ENCODE results near the gene PIK3C2G. TPM values are rescaled to one million over a fixed set of nuclear protein-coding genes. Genes with fewer than 3 reads are reported as not detected.
"Not testable (repeated sequence)": the region's sequence is repeated elsewhere in the genome, so short reads cannot be mapped to it uniquely, and the experiment has no call there.

Gene PIK3C2G
- total RNA-seq, 2 donors from 2014 or later: not detected

DNA sequence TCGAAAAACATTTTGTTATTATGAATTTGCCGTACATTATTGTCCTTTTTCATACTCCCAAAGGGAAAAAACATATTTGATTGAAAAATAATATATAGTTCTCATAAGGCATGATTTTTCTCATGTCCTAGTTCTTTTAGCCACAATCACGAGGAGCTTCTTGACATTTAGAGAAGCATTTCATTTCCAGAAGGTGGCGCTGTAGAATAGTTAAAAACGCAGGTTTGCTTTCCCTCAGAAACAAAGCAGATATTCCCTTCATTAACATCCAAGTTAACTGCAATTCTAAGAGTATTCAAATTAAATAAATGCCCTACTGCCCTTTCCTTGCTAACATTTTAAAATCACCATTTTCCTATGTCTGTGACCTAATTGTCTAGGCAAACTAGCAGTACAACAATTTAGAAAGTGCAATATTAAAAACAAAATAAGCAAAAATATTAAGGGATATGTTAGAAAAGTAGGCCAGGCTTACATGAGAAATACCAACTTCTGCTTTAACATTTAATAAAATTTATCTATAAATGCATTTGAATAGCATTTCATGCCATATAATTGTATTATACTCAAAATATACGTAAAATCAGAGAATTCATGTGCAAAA is 10.9 kb upstream of the PIK3C2G start:
- H3K9me3 ChIP-seq (ENCODE audit: control insufficient read depth, low read length): no peaks in the 10 kb centered on the region
- TF ChIP-seq, protein P1, sequence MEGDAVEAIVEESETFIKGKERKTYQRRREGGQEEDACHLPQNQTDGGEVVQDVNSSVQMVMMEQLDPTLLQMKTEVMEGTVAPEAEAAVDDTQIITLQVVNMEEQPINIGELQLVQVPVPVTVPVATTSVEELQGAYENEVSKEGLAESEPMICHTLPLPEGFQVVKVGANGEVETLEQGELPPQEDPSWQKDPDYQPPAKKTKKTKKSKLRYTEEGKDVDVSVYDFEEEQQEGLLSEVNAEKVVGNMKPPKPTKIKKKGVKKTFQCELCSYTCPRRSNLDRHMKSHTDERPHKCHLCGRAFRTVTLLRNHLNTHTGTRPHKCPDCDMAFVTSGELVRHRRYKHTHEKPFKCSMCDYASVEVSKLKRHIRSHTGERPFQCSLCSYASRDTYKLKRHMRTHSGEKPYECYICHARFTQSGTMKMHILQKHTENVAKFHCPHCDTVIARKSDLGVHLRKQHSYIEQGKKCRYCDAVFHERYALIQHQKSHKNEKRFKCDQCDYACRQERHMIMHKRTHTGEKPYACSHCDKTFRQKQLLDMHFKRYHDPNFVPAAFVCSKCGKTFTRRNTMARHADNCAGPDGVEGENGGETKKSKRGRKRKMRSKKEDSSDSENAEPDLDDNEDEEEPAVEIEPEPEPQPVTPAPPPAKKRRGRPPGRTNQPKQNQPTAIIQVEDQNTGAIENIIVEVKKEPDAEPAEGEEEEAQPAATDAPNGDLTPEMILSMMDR (conservative IDR thresholded peaks at IDR 0.05): peak; percentile 100
- Mint-ChIP-seq H3K36me3 (ENCODE audit: low read depth) (no peaks in the 10 kb centered on the region), H3K4me3 (no peak overlapping the region), H3K9me3 (no peaks in the 10 kb centered on the region), H3K27me3 (ENCODE audit: insufficient read depth) (no peaks in the 10 kb centered on the region), H3K4me1 (no peaks in the 10 kb centered on the region), H3K27ac (no peak overlapping the region)
- H3K4me1 ChIP-seq (ENCODE audit: control insufficient read depth, insufficient read depth, low read length): no peaks in the 10 kb centered on the region
- no peak overlapping the region for H3K4me3 ChIP-seq (ENCODE audit: low read length)
- H3K9ac ChIP-seq (ENCODE audit: extremely low read depth, low read length, poor library complexity, severe bottlenecking): no peak overlapping the region
- H3K27me3 ChIP-seq (ENCODE audit: control insufficient read depth, insufficient read depth, low read length, poor library complexity, severe bottlenecking): no peaks in the 10 kb centered on the region
- H3K36me3 ChIP-seq (ENCODE audit: control insufficient read depth, insufficient read depth, low read length): no peaks in the 10 kb centered on the region
- no peak overlapping the region for H3K27ac ChIP-seq (ENCODE audit: low read depth, low read length)
- DNase-seq: no peak
- WGBS, 2 experiments (ENCODE audit: insufficient coverage in 1 of 2, insufficient read length in 1 of 2): 0% methylated on average over 2 to 3 of the region's 6 CpGs

GRCh38 chr12:18254081-18254480 is 7.2 kb upstream of the PIK3C2G start:
- no peak for DNase-seq
- Histone ChIP-seq H3K27ac (ENCODE audit: low read depth, low read length) (no peak overlapping the region), H3K36me3 (ENCODE audit: control insufficient read depth, insufficient read depth, low read length) (no peaks in the 10 kb centered on the region), H3K9ac (ENCODE audit: extremely low read depth, low read length, poor library complexity, severe bottlenecking) (no peak overlapping the region), H3K9me3 (ENCODE audit: control insufficient read depth, low read length) (no peaks in the 10 kb centered on the region), H3K4me1 (ENCODE audit: control insufficient read depth, insufficient read depth, low read length) (no peaks in the 10 kb centered on the region), H3K27me3 (ENCODE audit: control insufficient read depth, insufficient read depth, low read length, poor library complexity, severe bottlenecking) (no peaks in the 10 kb centered on the region), H3K4me3 (ENCODE audit: low read length) (no peak overlapping the region)
- Mint-ChIP-seq H3K27me3 (ENCODE audit: insufficient read depth) (no peaks in the 10 kb centered on the region), H3K9me3 (no peaks in the 10 kb centered on the region), H3K36me3 (ENCODE audit: low read depth) (no peaks in the 10 kb centered on the region), H3K27ac (no peak overlapping the region), H3K4me3 (no peak overlapping the region), H3K4me1 (no peaks in the 10 kb centered on the region)
- TF ChIP-seq, protein P1 (conservative IDR thresholded peaks at IDR 0.05): no peak
- WGBS, 2 experiments (ENCODE audit: insufficient coverage in 1 of 2, insufficient read length in 1 of 2): no CpG with 5 or more reads among the region's 1 CpG

DNA sequence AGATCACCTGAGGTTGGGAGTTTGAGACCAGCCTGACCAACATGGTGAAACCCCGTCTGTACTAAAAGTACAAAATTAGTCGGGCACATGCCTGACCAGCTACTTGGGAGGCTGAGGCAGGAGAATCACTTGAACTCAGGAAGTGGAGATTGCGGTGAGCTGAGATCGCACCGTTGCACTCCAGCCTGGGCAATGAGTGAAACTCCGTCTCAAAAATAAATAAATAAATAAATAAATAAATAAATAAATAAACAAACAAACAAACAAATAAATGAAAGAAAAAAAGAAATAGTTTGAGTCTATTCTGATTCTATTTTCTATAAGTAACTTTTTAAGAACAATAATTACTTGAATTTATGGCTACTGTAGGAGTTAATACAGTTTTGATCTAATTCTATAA is 6.3 kb upstream of the PIK3C2G start:
- 56 to 75% methylated on average over 2 to 5 of the region's 6 CpGs for WGBS, 2 experiments (ENCODE audit: insufficient coverage in 1 of 2, insufficient read length in 1 of 2)
- not testable (repeated sequence) for H3K27me3 ChIP-seq (ENCODE audit: control insufficient read depth, insufficient read depth, low read length, poor library complexity, severe bottlenecking); H3K4me3 Mint-ChIP-seq; H3K27ac Mint-ChIP-seq; H3K9me3 Mint-ChIP-seq; H3K36me3 Mint-ChIP-seq (ENCODE audit: low read depth); H3K9me3 ChIP-seq (ENCODE audit: control insufficient read depth, low read length); H3K4me1 Mint-ChIP-seq; H3K4me1 ChIP-seq (ENCODE audit: control insufficient read depth, insufficient read depth, low read length); H3K27ac ChIP-seq (ENCODE audit: low read depth, low read length); DNase-seq; H3K4me3 ChIP-seq (ENCODE audit: low read length); H3K36me3 ChIP-seq (ENCODE audit: control insufficient read depth, insufficient read depth, low read length); H3K9ac ChIP-seq (ENCODE audit: extremely low read depth, low read length, poor library complexity, severe bottlenecking); H3K27me3 Mint-ChIP-seq (ENCODE audit: insufficient read depth)

- Histone ChIP-seq H3K9ac (ENCODE audit: extremely low read depth, low read length, poor library complexity, severe bottlenecking) (no peak overlapping the region), H3K36me3 (ENCODE audit: control insufficient read depth, insufficient read depth, low read length) (no peaks in the 10 kb centered on the region), H3K4me3 (ENCODE audit: low read length) (no peak overlapping the region), H3K9me3 (ENCODE audit: control insufficient read depth, low read length) (no peaks in the 10 kb centered on the region), H3K4me1 (ENCODE audit: control insufficient read depth, insufficient read depth, low read length) (no peaks in the 10 kb centered on the region), H3K27me3 (ENCODE audit: control insufficient read depth, insufficient read depth, low read length, poor library complexity, severe bottlenecking) (no peaks in the 10 kb centered on the region), H3K27ac (ENCODE audit: low read depth, low read length) (no peak overlapping the region)
- Mint-ChIP-seq H3K9me3 (no peaks in the 10 kb centered on the region), H3K27me3 (ENCODE audit: insufficient read depth) (no peaks in the 10 kb centered on the region), H3K36me3 (ENCODE audit: low read depth) (no peaks in the 10 kb centered on the region), H3K4me1 (peaks cover 6% of the 10 kb centered on the region), H3K27ac (no peak overlapping the region), H3K4me3 (no peak overlapping the region)
- no peak for DNase-seq
- TF ChIP-seq, protein P1 (conservative IDR thresholded peaks at IDR 0.05): no peak
- WGBS, 2 experiments (ENCODE audit: insufficient coverage in 1 of 2, insufficient read length in 1 of 2): 93 to 100% methylated on average over 1 to 3 of the region's 3 CpGs
Observed at GRCh38 chr12:18257251-18257650, 4.1 kb upstream of the PIK3C2G start.
